ENCODE results near the gene ISLR.

Gene ISLR

GRCh38 chr15:74211656-74212055 lies 38.1 kb downstream of the ISLR start:
- Histone ChIP-seq H3K4me1 (ENCODE audit: control insufficient read depth in 5 of 5, insufficient read depth in 5 of 5, low read length in 5 of 5) (peaks cover 0 to 12% (median 2%) of the 10 kb centered on the region in 5 donors), H3K4me3 (ENCODE audit: low read depth in 1 of 5, low read length in 5 of 5) (no peak overlapping the region)

DNA sequence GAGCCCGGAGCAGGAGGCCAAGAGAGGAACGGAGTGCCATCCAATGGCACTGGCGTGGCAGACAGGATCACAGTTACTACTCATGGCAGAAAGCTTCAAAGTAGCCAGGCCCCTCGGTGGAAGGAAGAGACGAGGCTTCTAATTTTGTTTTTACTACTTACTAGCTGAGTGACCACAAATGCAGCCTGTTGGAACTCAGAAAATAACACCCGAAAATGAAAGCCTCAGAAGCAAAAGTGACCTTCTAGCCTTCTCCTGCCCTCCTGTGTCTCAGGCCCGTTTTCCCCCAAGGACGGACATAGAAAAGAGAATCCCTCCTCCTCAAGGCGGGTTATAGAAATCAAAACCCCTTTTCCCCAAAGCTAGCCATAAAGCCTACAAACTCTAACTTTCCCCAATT lies 39.0 kb downstream of the ISLR start:
- H3K27me3 ChIP-seq (ENCODE audit: control insufficient read depth in 5 of 5, insufficient read depth in 4 of 5, low read length in 5 of 5): peaks cover 6 to 15% (median 7%) of the 10 kb centered on the region in 5 donors
- no peak overlapping the region for H3K9ac ChIP-seq (ENCODE audit: low read length in 5 of 5)
- no peak overlapping the region for H3K4me3 ChIP-seq (ENCODE audit: low read depth in 1 of 5, low read length in 5 of 5)
- H3K9me3 ChIP-seq (ENCODE audit: control insufficient read depth in 5 of 5, low read length in 5 of 5): peaks cover 0 to 3% (median 0%) of the 10 kb centered on the region in 5 donors
- no peaks in the 10 kb centered on the region for H3K36me3 ChIP-seq (ENCODE audit: control insufficient read depth in 5 of 5, insufficient read depth in 5 of 5, low read length in 5 of 5)
- no peak overlapping the region for H3K27ac ChIP-seq (ENCODE audit: low read depth, low read length)
- H3K4me1 ChIP-seq (ENCODE audit: control insufficient read depth in 5 of 5, insufficient read depth in 5 of 5, low read length in 5 of 5): peaks cover 0 to 9% (median 0%) of the 10 kb centered on the region in 5 donors

More at GRCh38 chr15:74211656-74212055, 38.1 kb downstream of the ISLR start:
- H3K27ac ChIP-seq (ENCODE audit: low read depth, low read length): no peak overlapping the region
- H3K36me3 ChIP-seq (ENCODE audit: control insufficient read depth in 5 of 5, insufficient read depth in 5 of 5, low read length in 5 of 5): no peaks in the 10 kb centered on the region
- H3K9me3 ChIP-seq (ENCODE audit: control insufficient read depth in 5 of 5, low read length in 5 of 5): peaks cover 0 to 3% (median 0%) of the 10 kb centered on the region in 5 donors
- no peak overlapping the region for H3K9ac ChIP-seq (ENCODE audit: low read length in 5 of 5)
- peaks cover 5 to 15% (median 7%) of the 10 kb centered on the region in 5 donors for H3K27me3 ChIP-seq (ENCODE audit: control insufficient read depth in 5 of 5, insufficient read depth in 4 of 5, low read length in 5 of 5)

DNA sequence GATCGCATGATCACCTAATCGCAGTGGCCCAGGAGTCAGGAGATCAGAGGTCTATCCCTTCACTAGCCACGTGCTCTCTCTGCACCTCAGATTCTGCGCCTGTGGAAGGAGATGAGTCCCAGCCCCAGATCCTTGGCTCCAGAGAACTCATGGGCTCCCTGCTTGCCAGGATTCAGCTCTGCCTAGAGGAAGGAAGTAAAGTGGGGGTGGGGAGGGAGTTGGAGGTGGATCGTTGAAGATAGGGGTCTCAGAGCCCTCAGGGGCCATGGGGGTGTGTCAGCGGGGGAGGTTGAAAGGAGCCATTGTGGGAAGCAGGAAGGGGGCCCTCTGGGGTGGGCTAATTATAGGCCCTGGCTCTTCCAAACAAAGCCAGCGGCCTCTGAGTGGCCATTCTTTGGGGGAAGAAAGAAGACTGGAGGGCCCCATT lies 40.4 kb downstream of the ISLR start:
- Histone ChIP-seq H3K9me3 (ENCODE audit: control insufficient read depth in 5 of 5, low read length in 5 of 5) (peaks cover 0 to 3% (median 0%) of the 10 kb centered on the region in 5 donors), H3K4me3 (ENCODE audit: low read depth in 1 of 5, low read length in 5 of 5) (no peak overlapping the region), H3K4me1 (ENCODE audit: control insufficient read depth in 5 of 5, insufficient read depth in 5 of 5, low read length in 5 of 5) (peaks cover 0 to 9% (median 0%) of the 10 kb centered on the region in 5 donors), H3K27ac (ENCODE audit: low read depth, low read length) (no peak overlapping the region), H3K27me3 (ENCODE audit: control insufficient read depth in 5 of 5, insufficient read depth in 4 of 5, low read length in 5 of 5) (peaks cover 4 to 11% (median 7%) of the 10 kb centered on the region in 5 donors), H3K9ac (ENCODE audit: low read length in 5 of 5) (no peak overlapping the region), H3K36me3 (ENCODE audit: control insufficient read depth in 5 of 5, insufficient read depth in 5 of 5, low read length in 5 of 5) (no peaks in the 10 kb centered on the region)

GRCh38 chr15:74214324-74215021 lies 41.0 kb downstream of the ISLR start:
- H3K9ac ChIP-seq (ENCODE audit: low read length in 5 of 5): no peak overlapping the region
- peaks cover 4 to 11% (median 7%) of the 10 kb centered on the region in 5 donors for H3K27me3 ChIP-seq (ENCODE audit: control insufficient read depth in 5 of 5, insufficient read depth in 4 of 5, low read length in 5 of 5)
- H3K9me3 ChIP-seq (ENCODE audit: control insufficient read depth in 5 of 5, low read length in 5 of 5): peaks cover 0 to 3% (median 0%) of the 10 kb centered on the region in 5 donors
- no peak overlapping the region for H3K27ac ChIP-seq (ENCODE audit: low read depth, low read length)
- no peak overlapping the region for H3K4me3 ChIP-seq (ENCODE audit: low read depth in 1 of 5, low read length in 5 of 5)
- peaks cover 0 to 9% (median 0%) of the 10 kb centered on the region in 5 donors for H3K4me1 ChIP-seq (ENCODE audit: control insufficient read depth in 5 of 5, insufficient read depth in 5 of 5, low read length in 5 of 5)
- no peaks in the 10 kb centered on the region for H3K36me3 ChIP-seq (ENCODE audit: control insufficient read depth in 5 of 5, insufficient read depth in 5 of 5, low read length in 5 of 5)

DNA sequence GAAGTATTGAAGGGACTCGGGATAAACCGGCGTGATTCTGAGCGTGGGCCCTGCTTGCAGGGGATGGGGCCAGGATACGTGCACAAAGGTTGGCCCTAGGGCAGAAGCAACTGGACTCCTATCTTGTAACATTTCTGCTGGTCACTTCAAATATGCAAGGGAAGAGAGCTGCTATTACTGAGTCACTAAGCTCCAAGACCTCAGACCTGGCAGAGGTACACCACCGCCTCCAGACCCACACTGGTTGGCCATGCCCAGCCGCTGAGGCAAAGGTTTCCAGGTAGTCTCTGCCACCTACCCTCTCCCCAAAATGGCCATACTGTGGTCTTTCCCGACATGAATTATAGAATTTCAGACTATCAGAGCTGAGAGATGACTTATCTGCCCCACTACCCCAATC lies 42.4 kb downstream of the ISLR start:
- H3K4me1 ChIP-seq (ENCODE audit: control insufficient read depth in 5 of 5, insufficient read depth in 5 of 5, low read length in 5 of 5): peaks cover 0 to 16% (median 0%) of the 10 kb centered on the region in 5 donors
- peaks cover 4 to 18% (median 7%) of the 10 kb centered on the region in 5 donors for H3K27me3 ChIP-seq (ENCODE audit: control insufficient read depth in 5 of 5, insufficient read depth in 4 of 5, low read length in 5 of 5)
- H3K36me3 ChIP-seq (ENCODE audit: control insufficient read depth in 5 of 5, insufficient read depth in 5 of 5, low read length in 5 of 5): no peaks in the 10 kb centered on the region
- H3K27ac ChIP-seq (ENCODE audit: low read depth, low read length): no peak overlapping the region
- H3K9me3 ChIP-seq (ENCODE audit: control insufficient read depth in 5 of 5, low read length in 5 of 5): no peaks in the 10 kb centered on the region
- H3K4me3 ChIP-seq (ENCODE audit: low read depth in 1 of 5, low read length in 5 of 5): no peak overlapping the region
- no peak overlapping the region for H3K9ac ChIP-seq (ENCODE audit: low read length in 5 of 5)

- Histone ChIP-seq H3K27ac (ENCODE audit: low read depth, low read length) (no peak overlapping the region), H3K36me3 (ENCODE audit: control insufficient read depth in 5 of 5, insufficient read depth in 5 of 5, low read length in 5 of 5) (no peaks in the 10 kb centered on the region), H3K27me3 (ENCODE audit: control insufficient read depth in 5 of 5, insufficient read depth in 4 of 5, low read length in 5 of 5) (peaks cover 12 to 26% (median 12%) of the 10 kb centered on the region in 5 donors), H3K9me3 (ENCODE audit: control insufficient read depth in 5 of 5, low read length in 5 of 5) (no peaks in the 10 kb centered on the region), H3K4me3 (ENCODE audit: low read depth in 1 of 5, low read length in 5 of 5) (no peak overlapping the region), H3K9ac (ENCODE audit: low read length in 5 of 5) (no peak overlapping the region), H3K4me1 (ENCODE audit: control insufficient read depth in 5 of 5, insufficient read depth in 5 of 5, low read length in 5 of 5) (peaks cover 0 to 19% (median 2%) of the 10 kb centered on the region in 5 donors)
Measured at GRCh38 chr15:74216949-74217348, 43.4 kb downstream of the ISLR start.

DNA sequence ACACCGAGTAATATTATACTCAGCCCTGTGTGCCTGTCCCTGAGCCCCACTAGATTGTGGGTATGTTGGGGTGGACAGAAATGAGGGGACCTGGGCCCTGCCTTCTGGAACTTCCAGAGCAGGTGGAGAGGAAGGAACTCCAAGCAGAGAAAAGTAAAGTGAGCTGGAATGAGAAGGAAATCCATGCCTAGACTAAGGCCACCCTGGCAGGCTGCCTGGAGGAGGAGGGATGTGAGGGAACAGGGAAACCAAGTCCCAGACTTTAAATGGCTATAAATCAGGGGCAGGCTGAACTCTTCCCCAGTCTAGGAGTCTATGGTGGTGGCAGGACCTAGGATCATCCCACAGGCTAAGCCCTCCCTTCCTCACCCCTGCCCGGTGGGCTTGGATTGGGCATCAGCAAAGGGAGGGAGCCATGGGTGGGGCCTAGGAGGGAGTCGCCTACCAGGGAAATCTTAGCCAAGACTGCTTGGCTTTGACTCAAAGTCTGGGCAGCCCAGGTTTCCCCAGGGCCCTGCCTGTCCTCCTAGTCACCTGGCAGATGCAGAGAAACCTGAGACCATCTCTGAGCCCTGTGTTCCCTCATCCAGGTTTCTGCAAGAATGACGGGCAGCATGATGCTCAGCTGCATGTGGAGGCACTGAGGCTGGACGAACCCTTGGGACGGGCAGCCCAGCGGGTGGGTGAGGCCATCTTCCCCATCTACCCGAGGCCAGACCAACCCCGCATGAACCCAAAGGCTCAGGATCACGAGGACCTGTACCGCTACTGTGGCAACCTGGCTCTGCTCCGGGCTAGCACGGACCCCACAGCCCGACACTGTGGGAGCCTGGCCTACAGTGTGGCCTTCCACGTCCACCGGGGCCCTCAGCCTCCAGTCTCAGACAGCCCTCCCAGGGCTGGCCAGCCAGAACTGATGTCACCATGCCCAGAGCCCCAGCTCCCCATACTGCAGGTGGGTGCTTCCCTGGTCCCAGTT lies 44.7 kb downstream of the ISLR start:
- no peak overlapping the region for H3K9ac ChIP-seq (ENCODE audit: low read length in 5 of 5)
- no peak overlapping the region for H3K4me3 ChIP-seq (ENCODE audit: low read depth in 1 of 5, low read length in 5 of 5)
- H3K4me1 ChIP-seq (ENCODE audit: control insufficient read depth in 5 of 5, insufficient read depth in 5 of 5, low read length in 5 of 5): peaks cover 0 to 19% (median 2%) of the 10 kb centered on the region in 5 donors
- peaks cover 15 to 33% (median 18%) of the 10 kb centered on the region in 5 donors for H3K27me3 ChIP-seq (ENCODE audit: control insufficient read depth in 5 of 5, insufficient read depth in 4 of 5, low read length in 5 of 5)
- no peaks in the 10 kb centered on the region for H3K36me3 ChIP-seq (ENCODE audit: control insufficient read depth in 5 of 5, insufficient read depth in 5 of 5, low read length in 5 of 5)
- H3K9me3 ChIP-seq (ENCODE audit: control insufficient read depth in 5 of 5, low read length in 5 of 5): no peaks in the 10 kb centered on the region
- no peak overlapping the region for H3K27ac ChIP-seq (ENCODE audit: low read depth, low read length)

GRCh38 chr15:74220475-74221248 lies 47.2 kb downstream of the ISLR start:
- Histone ChIP-seq H3K4me3 (ENCODE audit: low read depth in 1 of 5, low read length in 5 of 5) (no peak overlapping the region), H3K27ac (ENCODE audit: low read depth, low read length) (no peak overlapping the region), H3K9me3 (ENCODE audit: control insufficient read depth in 5 of 5, low read length in 5 of 5) (no peaks in the 10 kb centered on the region), H3K9ac (ENCODE audit: low read length in 5 of 5) (no peak overlapping the region), H3K36me3 (ENCODE audit: control insufficient read depth in 5 of 5, insufficient read depth in 5 of 5, low read length in 5 of 5) (no peaks in the 10 kb centered on the region), H3K4me1 (ENCODE audit: control insufficient read depth in 5 of 5, insufficient read depth in 5 of 5, low read length in 5 of 5) (peaks cover 0 to 11% (median 0%) of the 10 kb centered on the region in 5 donors), H3K27me3 (ENCODE audit: control insufficient read depth in 5 of 5, insufficient read depth in 4 of 5, low read length in 5 of 5) (peaks cover 8 to 34% (median 19%) of the 10 kb centered on the region in 5 donors)

DNA sequence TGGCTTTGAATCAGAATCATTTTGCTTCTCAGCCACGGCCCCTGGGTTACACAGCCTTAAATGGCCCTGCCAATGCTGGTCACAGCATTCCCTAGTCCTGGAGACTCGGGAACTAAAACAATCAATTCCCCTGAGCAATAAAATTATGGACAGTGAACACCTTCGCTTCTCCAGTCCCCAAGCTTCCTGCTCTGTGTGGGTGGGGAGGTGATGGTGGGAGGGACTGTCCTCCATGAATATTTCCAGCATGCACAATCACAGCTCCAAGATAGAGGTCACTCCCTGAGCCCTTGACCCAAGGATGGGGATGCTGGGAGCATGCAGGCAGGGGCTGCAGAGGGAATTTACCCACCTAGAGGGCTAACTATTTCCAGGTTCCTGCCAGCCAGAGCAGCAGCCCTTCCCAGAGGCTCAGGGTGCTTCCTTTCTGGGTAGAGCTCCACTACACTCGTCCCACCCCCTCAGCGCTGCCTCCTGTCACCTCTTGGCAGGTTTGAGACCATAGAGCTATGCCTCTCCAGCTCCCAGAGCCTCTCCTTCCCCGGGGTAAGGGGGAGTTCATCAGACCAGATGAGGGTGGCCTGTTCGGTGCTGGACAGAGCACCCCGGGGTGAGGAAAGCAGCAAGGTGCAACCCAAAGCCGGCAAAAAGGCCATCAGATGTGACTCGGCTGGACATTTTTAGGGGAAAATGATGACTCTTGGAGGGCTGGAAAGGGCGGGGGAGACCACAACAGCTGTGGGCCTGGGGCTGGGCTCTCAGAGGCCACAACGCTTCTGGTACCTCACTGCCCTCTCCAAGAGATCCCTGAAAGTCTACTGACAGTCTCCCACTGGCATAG lies 48.1 kb downstream of the ISLR start:
- peaks cover 8 to 34% (median 19%) of the 10 kb centered on the region in 5 donors for H3K27me3 ChIP-seq (ENCODE audit: control insufficient read depth in 5 of 5, insufficient read depth in 4 of 5, low read length in 5 of 5)
- H3K9me3 ChIP-seq (ENCODE audit: control insufficient read depth in 5 of 5, low read length in 5 of 5): no peaks in the 10 kb centered on the region
- H3K4me3 ChIP-seq (ENCODE audit: low read depth in 1 of 5, low read length in 5 of 5): no peak overlapping the region
- no peaks in the 10 kb centered on the region for H3K36me3 ChIP-seq (ENCODE audit: control insufficient read depth in 5 of 5, insufficient read depth in 5 of 5, low read length in 5 of 5)
- H3K27ac ChIP-seq (ENCODE audit: low read depth, low read length): no peak overlapping the region
- H3K4me1 ChIP-seq (ENCODE audit: control insufficient read depth in 5 of 5, insufficient read depth in 5 of 5, low read length in 5 of 5): peaks cover 0 to 11% (median 0%) of the 10 kb centered on the region in 5 donors
- no peak overlapping the region for H3K9ac ChIP-seq (ENCODE audit: low read length in 5 of 5)
